IPS-NIHi11 (cell line): ENCODE measurements around the gene OR56A4.
"Not testable (repeated sequence)": the region's sequence is repeated elsewhere in the genome, so short reads cannot be mapped to it uniquely, and the experiment has no call there.

Experiments
- DNase-seq: peaks from one replicate; pipeline ENCODE4 v3.0.0; 2012; ENCODE audit warnings: mixed read lengths, low spot score

OR56A4 gene

DNA sequence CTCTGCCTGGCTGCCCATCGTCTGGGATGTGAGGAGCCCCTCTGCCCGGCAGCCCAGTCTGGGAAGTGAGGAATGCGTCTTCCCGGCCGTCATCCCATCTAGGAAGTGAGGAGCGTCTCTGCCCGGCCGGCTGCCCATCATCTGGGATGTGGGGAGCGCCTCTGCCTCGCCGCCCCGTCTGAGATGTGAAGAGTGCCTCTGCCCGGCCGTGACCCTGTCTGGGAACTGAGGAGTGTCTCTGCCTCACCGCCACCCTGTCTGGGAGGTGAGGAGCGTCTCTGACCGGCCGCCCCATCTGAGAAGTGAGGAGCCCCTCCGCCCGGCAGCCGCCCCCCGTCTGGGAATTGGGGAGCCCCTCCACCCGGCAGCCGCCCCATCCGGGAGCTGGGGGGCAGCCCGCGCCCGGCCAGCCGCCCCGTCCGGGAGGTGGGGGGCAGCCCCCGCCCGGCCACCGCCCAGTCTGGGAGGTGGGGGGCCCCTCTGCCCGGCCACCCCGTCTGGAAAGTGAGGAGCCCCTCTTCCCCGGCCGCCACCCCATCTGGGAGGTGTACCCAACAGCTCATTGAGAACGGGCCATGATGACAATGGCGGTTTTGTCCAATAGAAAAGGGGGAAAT, 45.9 kb downstream of the OR56A4 start:
- not testable (repeated sequence) for DNase-seq

DNA sequence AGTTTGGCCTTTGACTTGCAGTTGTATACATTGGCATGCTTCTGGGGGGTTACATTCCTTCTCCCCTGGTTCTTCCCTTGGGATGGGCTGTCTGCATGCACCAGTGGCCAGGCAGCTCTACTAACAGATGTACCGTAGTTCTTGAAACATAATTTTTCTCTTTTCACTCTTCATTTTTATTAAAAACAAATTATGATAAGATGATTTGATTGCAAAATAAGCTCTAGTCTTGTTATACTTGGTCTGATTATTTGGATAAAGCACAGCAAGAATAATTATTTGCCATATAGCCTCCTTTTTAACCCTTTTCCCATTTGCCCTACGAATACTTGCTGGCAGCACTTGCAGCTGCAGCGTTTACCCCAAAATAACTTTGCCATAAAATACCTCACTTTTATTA, 51.2 kb downstream of the OR56A4 start:
- no peak for DNase-seq
